Activated CD4-positive, alpha-beta T cell treated with anti-CD3 and anti-CD28 coated beads, Interleukin-2, Interleukin-6, amounts not matched to agents 100 ng/mL and 50 ng/mL, durations not matched to agents 16 hours and 8 hours (primary cell): ENCODE data around the gene CPAMD8.
"Not testable (repeated sequence)": the region's sequence is repeated elsewhere in the genome, so short reads cannot be mapped to it uniquely, and the experiment has no call there.

Experiments
- DNase-seq: peaks from one replicate; pipeline ENCODE4 v3.0.0-alpha.2; 2020

The CPAMD8 gene

DNA sequence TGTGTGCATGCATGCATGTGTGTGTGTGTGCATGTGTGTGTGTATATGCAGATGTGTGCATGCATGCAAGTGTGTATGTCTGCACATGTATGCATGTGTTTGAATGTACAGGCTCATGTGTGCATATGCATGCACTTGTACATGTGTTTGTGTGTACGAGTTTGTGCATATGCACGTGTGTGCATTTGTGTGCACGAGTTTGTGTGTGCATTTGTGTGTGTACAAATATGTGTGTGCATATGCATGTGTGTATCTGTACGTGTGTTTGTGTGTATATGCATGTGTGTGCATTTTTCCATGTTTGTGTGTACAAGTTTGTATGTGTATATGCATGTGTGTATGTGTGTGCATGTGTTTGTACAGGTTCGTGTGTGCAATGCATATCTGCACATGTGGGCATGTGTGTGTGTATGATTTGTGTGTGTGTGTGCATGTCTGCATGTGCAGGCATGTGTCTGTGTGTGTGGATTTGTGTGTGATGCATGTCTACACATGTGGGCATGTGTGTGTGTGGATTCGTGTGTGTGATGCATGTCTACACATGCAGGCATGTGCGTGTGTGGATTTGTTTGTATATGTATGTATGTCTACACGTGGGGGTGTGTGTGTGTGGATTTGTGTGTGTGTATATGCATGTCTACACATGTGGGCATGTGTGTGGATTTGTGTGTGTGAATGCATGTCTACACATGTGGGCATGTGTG, 80.7 kb downstream of the CPAMD8 start:
- DNase-seq, result no peak

GRCh38 chr19:16945364-16945714, 81.3 kb downstream of the CPAMD8 start:
- no peak for DNase-seq

DNA sequence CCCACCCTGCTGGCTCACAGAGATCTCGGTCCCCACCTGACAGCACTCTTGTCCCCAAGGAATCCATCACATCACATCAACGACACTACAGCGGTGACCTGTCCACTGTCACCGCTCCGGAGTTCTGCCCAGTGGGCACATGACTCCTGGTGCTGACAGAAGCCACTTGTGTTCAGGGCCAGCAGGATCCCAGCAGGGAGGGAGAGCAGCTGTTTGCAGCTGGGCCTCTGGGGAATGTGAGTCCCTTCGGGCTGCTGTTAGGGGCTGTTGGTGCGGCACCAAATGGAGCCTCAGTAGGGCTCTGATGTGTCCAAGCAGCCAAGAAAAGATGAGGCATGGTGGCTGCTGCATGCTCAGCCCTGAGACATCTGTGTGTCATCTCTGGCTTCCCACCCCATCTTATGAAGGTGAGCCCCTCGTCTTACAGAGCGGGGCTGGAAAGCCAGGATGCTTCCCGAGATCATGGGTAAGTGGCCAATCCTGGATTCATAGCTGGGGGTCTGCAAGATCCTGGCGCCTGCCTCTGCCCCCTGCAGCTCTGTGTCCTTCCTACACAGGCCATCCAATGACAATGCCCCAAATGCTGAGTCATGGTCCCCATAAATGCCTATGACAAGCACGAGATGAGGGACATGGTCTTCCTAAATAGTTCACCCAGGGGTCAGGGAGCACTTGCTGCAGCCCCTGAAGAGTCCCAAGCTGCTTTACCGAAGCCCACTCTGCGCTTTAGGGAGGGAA, 81.8 kb downstream of the CPAMD8 start:
- no peak for DNase-seq

DNA sequence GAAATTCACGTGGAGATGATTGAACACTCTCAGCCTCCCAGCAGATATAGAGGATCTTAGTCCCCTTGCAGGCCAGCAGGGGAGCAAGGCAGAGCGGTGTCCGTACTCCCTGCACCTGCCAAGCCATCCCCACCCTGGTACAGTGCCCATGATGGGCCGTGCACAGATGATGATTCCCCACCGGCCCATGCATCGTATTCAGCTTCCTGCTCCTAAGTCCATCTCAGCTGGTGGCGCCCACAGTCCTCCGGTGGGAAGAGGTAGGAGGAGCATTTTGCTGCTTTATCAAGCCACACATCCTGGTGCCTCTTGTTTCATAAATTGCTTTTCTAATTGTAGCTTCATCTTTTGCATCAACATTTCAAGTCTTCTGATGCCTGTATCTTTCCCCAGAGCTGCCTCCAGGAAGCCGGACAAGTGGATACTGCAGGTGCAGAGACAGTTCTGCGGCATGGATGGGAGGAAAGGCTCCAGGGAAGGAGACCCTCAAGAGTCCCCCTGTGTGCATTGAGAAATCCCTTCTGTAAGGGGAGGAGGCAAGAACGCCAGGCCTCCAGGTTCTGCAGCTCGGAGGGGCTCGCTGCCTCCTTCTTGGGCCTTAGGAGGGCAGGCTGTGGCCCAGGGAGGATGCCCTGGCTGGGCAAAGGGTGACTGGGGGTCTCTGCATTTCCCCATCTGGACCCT, 82.5 kb downstream of the CPAMD8 start:
- no peak for DNase-seq

DNA sequence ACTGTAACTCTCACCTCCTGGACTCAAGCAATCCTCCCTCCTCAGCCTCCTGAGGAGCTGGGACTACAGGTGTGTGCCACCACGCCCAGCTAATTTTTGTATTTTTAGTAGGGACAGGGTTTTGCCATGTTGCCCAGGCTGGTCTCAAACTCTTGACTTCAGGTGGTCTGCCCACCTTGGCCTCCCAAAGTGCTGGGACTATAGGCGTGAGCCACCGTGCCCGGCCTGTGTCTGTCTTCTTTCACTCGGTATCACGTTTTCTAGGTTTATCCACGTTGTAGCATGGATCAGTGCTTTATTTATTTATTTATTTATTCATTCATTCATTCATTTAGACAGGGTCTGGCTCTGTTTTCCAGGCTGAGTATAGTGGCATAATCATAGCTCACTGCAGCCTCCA, 83.5 kb downstream of the CPAMD8 start:
- not testable (repeated sequence) for DNase-seq

DNA sequence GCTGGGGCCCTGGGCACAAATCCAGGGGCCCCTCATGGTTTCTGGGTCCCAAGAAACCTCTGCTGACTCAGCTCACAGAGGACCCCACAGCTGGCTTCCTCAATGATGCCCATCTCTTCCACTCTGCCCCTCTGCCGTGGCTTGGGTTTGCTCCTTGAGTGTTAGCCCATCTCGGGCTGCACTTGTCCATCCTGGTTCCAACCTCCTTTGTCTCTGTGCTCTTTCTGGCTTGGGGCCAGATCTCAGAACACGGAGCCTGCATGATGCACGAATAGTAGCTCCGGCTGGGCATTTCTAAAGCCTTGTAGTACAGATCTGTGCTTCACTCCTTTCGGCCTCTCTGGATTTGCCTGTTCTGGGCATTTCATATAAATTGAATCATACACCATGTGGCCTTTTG, 84.0 kb downstream of the CPAMD8 start:
- DNase-seq, result no peak

DNA sequence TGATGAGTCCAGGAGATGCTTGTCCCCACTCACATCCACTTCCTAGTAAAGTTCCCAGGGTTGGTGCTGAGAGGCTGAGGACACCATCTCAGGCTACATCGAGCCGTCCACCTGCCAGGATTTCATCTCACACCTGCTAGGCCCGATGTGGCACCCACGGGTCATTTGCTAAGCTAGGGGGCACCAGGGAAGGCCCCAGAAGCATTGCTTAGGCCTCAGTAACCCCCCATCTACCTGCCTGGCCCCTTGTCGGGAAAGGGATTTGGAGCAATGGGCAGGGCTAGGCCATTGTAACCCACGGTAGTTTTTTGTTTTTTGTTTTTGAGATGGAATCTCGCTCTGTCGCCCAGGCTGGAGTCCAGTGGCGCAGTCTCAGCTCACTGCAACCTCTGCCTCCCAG, 86.0 kb downstream of the CPAMD8 start:
- DNase-seq, result no peak

GRCh38 chr19:16940063-16940462, 86.5 kb downstream of the CPAMD8 start:
- DNase-seq, result not testable (repeated sequence)

DNA sequence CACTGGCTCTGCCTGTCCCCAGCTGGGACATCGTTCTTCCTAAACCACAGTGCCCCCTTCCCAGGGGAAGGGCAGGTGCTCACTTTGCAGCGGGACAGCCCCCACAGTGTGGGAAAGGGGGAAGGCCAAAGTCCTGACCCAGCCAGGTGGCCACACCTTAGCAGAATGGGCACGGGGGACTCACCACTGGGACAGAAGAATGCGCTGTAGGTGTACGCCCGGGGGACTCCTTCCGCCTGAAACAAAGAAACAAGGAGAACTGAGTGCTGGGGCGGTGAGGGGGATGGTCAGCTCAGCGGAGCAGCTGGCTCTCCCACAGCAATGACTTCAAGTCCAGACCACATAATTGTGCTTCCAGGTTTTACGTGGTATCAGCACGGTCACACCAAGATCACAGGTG, 88.4 kb downstream of the CPAMD8 start:
- no peak for DNase-seq

DNA sequence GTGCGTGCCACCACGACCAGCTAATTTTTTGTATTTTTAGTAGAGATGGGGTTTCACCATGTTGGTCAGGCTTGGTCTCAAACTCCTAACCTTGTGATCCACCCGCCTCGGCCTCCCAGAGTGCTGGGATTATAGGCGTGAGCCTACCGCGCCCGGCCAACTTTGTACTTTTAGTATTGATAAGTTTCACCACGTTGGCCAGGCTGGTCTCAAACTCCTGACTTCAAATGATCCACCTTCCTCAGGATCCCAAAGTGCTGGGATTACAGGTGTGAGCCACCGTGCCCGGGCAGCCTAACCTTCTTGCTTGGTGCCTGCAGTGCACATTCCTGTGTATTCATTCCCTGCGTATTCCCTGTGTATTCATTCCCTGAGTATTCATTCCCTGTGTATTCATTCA, 88.8 kb downstream of the CPAMD8 start:
- not testable (repeated sequence) for DNase-seq

- no peak for DNase-seq
Measured at GRCh38 chr19:16936901-16937300, 89.7 kb downstream of the CPAMD8 start.

- no peak for DNase-seq
Measured at GRCh38 chr19:16934489-16934888, 92.1 kb downstream of the CPAMD8 start.

DNA sequence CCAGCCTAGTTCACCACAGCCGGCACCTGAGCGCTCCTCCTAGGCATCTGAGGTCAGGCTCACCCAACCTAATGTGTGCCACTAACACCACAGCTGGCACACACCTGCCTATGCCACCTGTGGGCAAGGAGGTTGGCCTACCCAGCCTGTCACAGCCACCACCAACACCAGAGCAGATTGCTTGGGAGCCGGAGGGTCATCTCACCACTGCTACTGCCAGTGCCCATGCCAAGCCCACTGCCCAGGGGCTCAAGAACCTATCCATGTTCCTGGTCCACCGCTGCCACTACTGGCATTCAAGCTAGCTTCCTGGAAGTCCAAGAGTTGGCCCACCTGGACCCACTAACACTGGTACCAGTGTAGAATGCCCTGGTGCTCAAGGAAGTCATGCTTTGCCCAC, 95.3 kb downstream of the CPAMD8 start:
- no peak for DNase-seq

DNA sequence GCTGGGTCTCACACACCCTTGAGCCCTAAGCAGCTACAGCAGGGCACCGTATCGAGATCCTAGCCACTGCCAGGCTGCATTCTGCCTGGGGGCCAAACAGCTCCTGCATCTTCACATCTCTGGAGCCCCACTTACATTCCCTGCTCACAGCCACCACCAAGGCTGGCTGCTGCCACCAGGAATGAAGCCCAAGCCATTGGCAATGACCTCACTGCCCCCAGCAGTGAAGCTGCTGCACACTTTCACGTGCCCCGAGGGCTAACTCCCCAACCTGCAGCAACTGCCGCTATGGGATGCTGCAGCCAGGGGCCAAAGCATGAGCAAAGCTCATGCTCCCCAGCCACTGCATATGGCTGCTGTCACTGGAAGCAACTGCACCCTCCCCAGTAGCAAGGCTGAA, 95.9 kb downstream of the CPAMD8 start:
- DNase-seq, result no peak

DNA sequence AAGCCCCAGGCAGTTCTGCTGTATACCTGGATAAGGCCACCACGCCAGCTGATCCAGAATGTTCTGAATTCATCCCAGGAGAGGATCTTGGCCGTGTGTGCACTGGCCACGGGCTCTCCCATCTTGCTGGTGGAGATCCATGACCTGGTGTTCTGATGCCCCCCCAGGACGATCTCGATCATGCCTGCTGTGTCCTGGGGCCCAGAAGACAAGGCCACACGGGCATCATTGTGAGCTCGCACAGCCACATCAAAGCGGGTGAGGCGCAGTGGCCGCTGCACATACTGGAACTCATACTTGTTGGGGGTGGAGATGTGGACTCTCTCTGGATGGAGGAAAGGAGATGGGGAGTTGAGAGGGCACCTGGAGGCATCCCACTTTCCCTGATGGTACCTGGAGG, 97.7 kb downstream of the CPAMD8 start:
- no peak for DNase-seq

DNA sequence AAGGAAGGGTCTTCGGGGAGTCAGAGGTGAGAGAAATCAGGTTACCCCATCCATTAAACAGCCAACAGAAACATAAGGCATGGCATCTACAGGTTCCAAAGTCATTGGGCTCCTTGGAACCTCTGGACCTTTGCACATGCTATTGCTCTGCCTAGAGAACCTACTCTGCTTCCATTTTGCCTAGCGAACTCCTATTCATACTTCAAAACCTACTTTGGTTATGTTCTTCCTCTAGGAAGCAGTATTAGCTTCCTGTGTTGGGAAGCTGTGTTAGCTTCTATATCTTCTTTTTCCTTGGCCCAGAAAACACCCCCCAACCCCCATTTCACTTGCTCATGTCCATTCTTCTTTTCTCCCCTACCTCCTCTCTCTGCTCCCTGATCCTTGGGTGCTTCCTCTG, 98.3 kb downstream of the CPAMD8 start:
- DNase-seq, result no peak

- no peak for DNase-seq
Measured at GRCh38 chr19:16927883-16928282, 98.7 kb downstream of the CPAMD8 start.

- no peak for DNase-seq
Measured at GRCh38 chr19:16922949-16923348, 103.7 kb downstream of the CPAMD8 start.

GRCh38 chr19:16922592-16922934, 104.0 kb downstream of the CPAMD8 start:
- DNase-seq, result no peak

- DNase-seq, result no peak
Measured at GRCh38 chr19:16921766-16922591, 104.6 kb downstream of the CPAMD8 start.

- DNase-seq, result no peak
Measured at GRCh38 chr19:16920816-16921529, 105.6 kb downstream of the CPAMD8 start.

GRCh38 chr19:16919496-16919895, 107.1 kb downstream of the CPAMD8 start:
- no peak for DNase-seq

- DNase-seq, result no peak
Measured at GRCh38 chr19:16917401-16917800, 109.2 kb downstream of the CPAMD8 start.
